GM19438 (cell line): ENCODE measurements around the gene FBXO48.
A peak's percentile ranks its signal among the peaks of the same experiment; 100 is the strongest.
"Not testable (repeated sequence)": the region's sequence is repeated elsewhere in the genome, so short reads cannot be mapped to it uniquely, and the experiment has no call there.

ENCODE experiments used
- ATAC-seq: cut with Tn5 transposase; IDR thresholded peaks from one replicate; pipeline ENCODE4 v1.9.1; 2021; ENCODE audit warnings: low read depth; ENCODE audit not compliant: unreplicated experiment

The FBXO48 gene

DNA sequence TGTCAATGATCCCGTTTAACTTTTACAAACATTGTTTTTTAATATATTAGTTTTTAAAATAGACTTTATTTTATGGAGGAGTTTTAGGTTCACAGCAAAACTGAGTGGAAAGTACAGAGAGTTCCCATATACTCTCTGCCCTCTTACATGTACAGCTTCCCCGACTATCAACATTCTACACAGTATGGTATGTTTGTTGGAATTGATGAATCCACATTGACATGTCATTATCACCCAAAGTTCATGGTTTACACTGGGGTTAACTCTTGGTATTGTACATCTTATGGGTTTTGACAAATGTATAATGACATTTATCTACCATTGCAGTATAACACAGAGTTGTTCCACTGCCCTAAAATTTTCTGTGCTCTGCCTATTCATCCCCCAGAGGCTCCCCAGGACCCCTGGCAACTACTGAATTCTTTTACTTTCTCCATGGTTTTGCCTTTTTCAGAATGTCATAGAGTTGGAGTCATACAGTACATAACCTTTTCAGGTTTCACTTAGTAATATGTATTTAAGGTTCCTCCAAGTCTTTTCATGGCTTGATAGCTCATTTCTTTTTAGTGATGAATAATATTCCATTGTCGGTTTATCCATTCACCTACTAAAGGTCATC, 5.8 kb upstream of the FBXO48 start:
- ATAC-seq: no peak

- no peak for ATAC-seq
These were observed 4.3 kb upstream of the FBXO48 start for GRCh38 chr2:68471385-68471784.

DNA sequence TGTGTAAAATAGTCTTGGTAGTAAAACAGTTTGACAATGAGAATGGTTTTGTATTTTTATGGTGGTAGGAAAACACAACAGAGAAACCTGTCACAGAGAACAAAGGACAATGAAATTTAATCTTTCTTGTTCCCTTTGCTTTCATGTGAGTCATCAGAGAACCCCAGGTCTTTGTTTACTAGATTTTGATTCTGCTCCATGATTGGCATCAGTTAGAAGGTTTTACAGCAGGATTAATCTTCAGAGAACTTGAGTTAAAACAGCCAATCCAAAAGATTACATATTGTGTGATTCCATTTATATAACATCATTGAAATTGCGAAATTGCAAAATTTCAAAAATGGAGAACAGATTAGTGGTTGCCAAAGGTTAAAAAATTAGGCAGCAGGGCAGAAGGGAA, 2.8 kb upstream of the FBXO48 start:
- ATAC-seq: no peak

GRCh38 chr2:68468801-68469200, 1.7 kb upstream of the FBXO48 start:
- ATAC-seq: no peak

DNA sequence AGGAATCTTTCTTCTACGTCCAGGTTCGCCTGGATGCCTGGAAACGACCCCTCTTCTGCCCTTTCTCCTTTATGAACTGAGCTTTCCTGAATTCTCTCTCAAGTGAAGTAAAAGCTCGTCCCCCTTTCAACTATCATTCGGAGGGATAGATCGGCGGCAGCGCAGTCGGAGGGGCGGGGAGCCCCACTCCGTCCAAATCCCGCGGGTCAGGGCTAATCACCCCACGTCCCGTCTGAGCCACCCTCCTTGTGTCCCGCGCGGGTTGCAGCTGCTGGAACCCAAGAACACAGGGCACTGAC, 367 bp downstream of the FBXO48 start:
- no peak for ATAC-seq

DNA sequence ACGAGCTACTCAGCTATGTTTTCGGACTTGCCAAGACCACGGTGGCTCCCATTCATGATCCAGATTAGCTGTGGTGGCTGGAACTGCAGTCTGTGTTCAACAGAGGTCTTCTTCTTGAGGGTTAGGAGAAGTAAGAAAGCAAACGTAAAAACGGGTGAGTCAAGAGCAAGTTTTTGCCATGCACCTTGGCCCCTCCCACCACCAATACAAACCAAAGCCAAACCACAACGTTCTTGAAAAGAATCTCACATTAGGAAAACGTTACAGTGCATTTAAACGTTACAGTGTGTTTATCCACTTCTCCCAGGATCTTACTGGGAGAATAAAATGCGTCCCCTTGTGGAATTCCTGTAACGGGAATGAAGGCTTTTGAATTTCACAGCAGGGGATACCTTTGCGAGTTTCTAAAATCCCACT, 725 bp downstream of the FBXO48 start:
- ATAC-seq: no peak

DNA sequence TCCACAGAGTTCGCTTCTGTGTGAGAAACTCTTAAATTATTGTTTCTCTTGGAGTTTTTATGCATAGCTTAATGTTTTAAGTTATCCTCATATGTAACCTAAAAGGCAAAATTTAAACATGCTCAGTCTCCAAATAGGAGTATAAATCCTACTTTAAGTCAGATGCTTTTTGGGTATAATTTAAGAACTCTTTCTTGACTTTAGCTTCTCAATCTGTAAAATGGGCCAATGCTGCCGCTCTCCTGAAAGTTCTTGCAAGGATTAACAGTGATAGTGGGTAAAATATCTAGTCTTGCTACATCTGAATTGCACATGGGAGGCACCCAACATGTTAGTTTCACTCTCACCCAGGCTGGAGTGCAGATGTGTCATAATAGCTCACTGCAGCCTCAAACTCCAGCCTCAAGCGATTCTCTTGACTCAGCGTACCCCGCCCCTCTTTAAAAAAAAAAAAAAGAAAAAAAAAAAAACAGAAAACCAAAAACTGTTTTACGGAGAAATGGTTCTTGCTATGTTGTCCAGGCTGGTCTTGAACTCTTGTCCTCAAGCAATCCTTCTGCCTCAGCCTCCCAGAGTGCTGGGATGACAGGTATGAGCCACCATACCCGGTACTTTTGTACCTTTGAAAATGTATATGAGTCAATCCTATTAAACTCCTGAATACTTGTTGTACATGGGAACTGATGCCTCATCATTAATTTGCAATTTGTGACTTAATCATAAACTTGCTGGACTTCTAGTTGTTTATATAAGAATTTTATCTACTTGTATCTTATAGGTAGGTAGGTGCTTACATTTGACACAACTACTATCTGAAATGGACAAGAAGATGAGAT, 1.8 kb downstream of the FBXO48 start:
- ATAC-seq: no peak

GRCh38 chr2:68464651-68465050, 2.4 kb downstream of the FBXO48 start:
- ATAC-seq: no peak

- ATAC-seq: no peak
These were observed 3.7 kb downstream of the FBXO48 start for GRCh38 chr2:68463287-68463877.

DNA sequence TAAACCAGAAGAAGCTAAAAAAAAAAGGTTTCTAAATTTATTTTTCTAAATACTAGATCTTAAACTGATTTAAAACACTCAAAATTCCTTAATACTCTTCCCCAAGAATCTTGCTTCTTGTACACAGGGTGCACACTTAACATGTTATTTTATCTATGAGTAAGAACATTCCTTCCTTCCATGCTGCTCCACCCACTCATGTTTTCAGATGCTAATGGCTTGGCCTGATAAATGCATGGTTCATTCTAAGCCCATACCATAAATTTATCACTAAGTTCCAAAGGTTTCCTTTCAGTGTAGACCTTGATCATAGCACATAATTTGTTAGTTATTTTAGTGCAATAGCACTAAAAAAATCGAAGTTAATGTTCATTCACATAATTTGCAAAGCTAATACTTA, 8.1 kb downstream of the FBXO48 start:
- no peak for ATAC-seq

DNA sequence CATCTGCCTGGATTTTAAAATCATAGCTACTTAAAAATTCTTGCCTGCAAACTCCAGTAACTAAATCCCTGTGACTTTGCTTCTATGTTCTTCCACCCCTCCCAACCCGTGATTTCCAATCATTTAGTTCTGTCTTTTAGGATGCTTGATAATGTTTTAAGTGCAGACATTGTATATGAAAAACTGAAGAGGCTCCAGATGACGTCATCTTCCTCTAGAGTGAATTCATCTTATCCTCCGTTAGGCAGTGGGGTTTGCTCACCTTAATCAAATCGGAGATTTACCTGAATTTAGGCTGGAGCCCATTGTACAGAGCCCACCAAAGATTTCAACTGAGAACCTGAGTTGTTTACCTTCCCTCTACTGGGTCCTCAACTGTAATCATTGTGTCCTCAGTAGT, 10.9 kb downstream of the FBXO48 start:
- no peak for ATAC-seq

- no peak for ATAC-seq
These were observed 12.4 kb downstream of the FBXO48 start for GRCh38 chr2:68454719-68455118.

DNA sequence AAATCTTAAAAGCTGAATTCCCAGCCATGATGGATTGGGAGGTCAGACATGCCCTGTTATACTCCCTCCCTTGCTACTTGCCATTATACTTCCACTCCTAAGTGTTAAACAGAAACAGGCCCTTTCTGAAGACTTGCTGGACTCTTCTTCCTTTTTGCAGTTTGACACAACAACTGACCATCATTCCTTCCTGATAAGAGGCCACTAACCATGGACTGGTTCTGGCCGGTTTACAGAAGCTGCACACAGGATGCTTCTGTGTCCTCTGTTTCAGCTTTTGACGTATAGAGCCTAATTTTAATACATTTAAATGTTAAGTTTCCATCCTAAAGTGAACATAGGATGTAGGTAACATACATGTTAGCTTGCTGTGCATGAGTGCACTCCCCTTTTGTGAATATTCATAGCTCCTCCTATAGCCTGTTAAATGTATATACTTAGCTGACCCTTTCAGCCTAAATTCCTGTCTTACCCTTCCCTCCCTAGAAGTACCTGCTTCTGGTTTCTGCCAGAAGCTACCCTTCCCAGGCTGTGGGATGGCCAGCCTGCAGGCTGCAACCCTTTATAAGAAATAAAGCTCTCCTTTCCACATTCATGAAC, 13.2 kb downstream of the FBXO48 start:
- ATAC-seq: no peak

DNA sequence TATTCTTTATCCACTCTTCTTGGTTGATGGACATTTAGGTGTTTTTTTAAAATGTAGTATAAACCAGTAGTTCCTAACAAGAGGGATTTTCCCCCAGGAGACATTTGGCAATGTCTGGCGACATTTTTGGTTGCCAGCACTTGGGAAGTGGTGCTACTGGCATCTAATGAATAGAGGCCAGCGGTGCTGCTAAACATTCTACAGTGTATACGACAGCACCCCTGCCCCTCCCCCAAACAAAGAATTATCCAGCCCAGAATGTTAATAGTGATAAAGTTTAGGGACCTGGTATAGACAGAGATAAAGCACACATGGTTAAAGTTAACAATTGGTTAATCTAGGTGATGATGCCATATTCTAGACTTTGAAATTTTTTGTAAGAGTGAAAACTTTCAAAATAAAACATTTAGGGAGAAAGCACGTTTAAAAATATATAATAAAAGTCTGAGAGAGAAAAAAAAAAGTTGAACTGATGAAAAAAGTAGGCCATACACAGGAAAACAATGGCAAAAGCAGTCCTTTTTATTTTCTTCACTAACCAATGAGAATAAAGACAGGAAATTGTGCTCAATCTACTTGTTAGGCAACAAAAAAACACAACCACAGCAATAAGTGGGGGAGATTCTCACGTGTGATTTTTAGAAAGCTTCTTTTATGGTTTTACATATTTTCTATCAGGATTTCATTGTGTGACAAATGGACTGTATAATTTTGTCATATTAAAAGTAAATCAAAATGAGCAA, 14.8 kb downstream of the FBXO48 start:
- ATAC-seq: no peak

- no peak for ATAC-seq
These were observed 18.1 kb downstream of the FBXO48 start for GRCh38 chr2:68448671-68449653.

DNA sequence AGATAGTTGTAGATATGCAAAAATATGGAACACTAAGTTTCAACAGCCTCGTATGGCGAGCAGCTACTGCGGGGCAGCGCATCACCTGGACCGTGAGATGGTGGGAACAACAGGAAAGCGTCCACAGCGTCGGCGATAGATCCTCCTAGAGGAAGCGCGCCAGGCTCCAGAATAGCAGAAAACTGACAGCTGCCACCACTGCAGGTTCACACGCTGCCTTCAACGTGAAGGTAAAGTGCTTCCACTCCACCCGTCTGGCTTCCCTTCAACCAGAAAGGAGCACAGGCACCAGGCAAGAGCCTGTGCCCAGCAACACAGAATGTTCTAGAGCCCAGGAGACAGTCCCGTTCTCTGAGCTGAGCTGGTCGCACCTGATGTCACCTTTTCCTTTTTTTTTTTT, 20.0 kb downstream of the FBXO48 start:
- no peak for ATAC-seq

DNA sequence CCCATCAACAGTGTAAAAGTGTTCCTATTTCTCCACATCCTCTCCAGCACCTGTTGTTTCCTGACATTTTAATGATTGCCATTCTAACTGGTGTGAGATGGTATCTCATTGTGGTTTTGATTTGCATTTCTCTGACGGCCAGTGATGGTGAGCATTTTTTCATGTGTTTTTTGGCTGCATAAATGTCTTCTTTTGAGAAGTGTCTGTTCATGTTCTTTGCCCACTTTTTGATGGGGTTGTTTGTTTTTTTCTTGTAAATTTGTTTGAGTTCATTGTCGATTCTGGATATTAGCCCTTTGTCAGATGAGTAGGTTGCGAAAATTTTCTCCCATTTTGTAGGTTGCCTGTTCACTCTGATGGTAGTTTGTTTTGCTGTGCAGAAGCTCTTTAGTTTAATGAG, 20.7 kb downstream of the FBXO48 start:
- ATAC-seq: not testable (repeated sequence)

DNA sequence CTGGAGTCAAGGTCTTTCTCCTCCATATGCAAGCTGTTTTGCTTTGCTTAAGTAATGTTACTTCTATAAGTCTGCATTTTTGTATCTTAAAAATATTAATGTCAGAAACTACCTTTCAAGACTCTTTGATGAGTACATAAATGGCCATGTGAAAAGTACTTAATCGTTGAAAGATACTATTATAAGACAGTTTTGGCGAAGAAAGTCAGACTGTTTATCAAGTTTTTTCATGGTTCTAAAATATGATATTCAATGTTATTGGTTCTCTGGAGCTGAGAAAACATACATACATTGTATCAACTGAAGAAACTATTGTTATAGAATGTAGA, 25.1 kb downstream of the FBXO48 start:
- no peak for ATAC-seq

GRCh38 chr2:68441179-68441993, 25.7 kb downstream of the FBXO48 start:
- ATAC-seq: peak; percentile 99
